Right cardiac atrium (tissue), 5 donors: ENCODE results near the gene MXD3. TPM values are rescaled to one million over a fixed set of nuclear protein-coding genes. Genes with fewer than 3 reads are reported as not detected.

Experiments used
- ATAC-seq, 2 donors: fragments of 200-7000 bp; cut with Tn5 transposase; one replicate each; pipeline versions ENCODE4 v1.8.0 to v1.9.1; 2020; ENCODE audit warnings: moderate library complexity in 2 of 2, mild to moderate bottlenecking in 1 of 2
- DNase-seq, 3 donors: peaks; one replicate each; pipeline ENCODE4 v3.0.0-alpha.2; 2020
- H3K27ac ChIP-seq: one replicate; pipeline ENCODE4 v1.5.1; 2013; ENCODE audit warnings: mild to moderate bottlenecking, low read length, control low read depth, moderate library complexity
- H3K27me3 ChIP-seq: one replicate; pipeline ENCODE4 v1.6.1; 2013; ENCODE audit not compliant: control insufficient read depth, insufficient read depth
- H3K4me1 ChIP-seq: one replicate; pipeline ENCODE4 v1.6.1; 2013; ENCODE audit warnings: low read length; ENCODE audit not compliant: control insufficient read depth, insufficient read depth
- H3K4me3 ChIP-seq: one replicate; pipeline ENCODE4 v1.5.1; 2013; ENCODE audit warnings: low read length, control low read depth
- H3K9me3 ChIP-seq: one replicate; pipeline ENCODE4 v1.6.1; 2013; ENCODE audit warnings: low read length; ENCODE audit not compliant: control insufficient read depth
- WGBS: extraction: QIAGEN DNeasy Blood & Tissue Kit; methylation state at CpG from one replicate; pipeline ENCODE4 v1.1.7; 2013; 5-methylcytosine and 5-hydroxymethylcytosine counted together
- intact Hi-C, 4 donors: fragments of 100-400 bp; cut with DNase I; formaldehyde crosslinking; loops; one replicate each; pipeline versions ENCODE4 v1.11.0 to v1.14.0; 2022 to 2023
- polyA plus RNA-seq: library from polyadenylated mRNA; stranded (reverse); fragments of 200-250 nt; gene quantifications from one replicate; pipeline ENCODE4 v1.2.3, GENCODE V29; 2013
- total RNA-seq, 4 donors: library from RNA; stranded (reverse); fragmentation: NEBNext Ultra II Directional; extraction: Animal tissue kit (Norgen Biotek cat#: 25700); gene quantifications; one replicate each; pipeline ENCODE4 v1.2.1, GENCODE V29; 2021
- donor health status: healthy with polysubstance abuse.
- donor health status: DM: no; HTN: yes; CAD: no.
- donor health status: DM: no; HTN: no; CAD: no.
- donor health status: DM: no; HTN: yes; CAD: no; lungs with severe emphysema.
- donor health status: DM: yes; HTN: yes; CAD: no.

The MXD3 gene
- total and polyA plus RNA-seq, 5 donors = 1.7 to 3.6 (median 2.4) TPM

DNA sequence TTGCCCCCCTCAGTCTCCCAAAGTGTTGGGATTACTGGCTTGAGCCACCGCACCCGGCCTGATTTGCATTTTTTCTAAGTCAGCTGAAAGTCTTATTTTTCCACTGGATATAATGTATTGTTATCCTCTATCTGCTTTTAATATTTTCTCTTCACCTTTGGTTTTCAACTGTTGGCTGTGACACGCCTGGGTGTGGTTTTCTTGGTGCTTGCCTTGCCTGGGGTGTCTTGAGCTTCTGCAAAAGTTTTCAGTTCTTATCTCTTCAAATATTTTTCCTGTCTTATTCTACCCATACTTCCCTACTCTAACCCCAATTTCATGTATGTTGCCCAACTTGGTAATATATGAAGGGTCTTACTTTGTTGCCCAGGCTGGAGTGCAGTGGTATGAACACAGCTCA is 4.3 kb upstream of the MXD3 start:
- H3K27ac ChIP-seq = no peak overlapping the region
- H3K4me3 ChIP-seq = no peak overlapping the region
- ATAC-seq (no peak), DNase-seq (no peak)
- no peaks in the 10 kb centered on the region for H3K27me3 ChIP-seq
- 90% methylated on average over 3 of the region's 3 CpGs for WGBS
- intact Hi-C loops = loop anchor here in 1 of 4 donors (10.0 kb wide), 1 partner anchor 189 kb away; the partner anchor contains the start of gene DOK3
- no peaks in the 10 kb centered on the region for H3K9me3 ChIP-seq
- peaks cover 3% of the 10 kb centered on the region for H3K4me1 ChIP-seq

DNA sequence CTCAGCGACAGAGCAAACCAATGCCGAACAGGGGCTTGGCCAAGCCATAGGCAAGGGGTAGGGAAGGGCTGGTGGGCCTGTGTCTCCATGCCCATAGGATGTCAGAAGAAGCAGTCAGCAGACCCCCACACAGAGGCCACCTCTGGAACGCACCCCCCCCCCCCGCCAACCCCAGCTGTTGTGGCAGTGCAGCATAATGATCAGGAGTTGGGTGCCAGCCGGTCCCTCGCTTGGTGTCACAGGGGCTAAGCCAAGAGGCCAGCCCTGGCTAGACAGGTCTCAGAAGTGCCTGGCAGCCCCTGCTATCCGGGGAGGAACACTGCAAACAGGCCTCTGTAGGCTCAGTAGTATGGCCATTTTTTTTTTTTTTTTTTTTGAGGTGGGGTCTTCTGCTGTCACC is 3.7 kb upstream of the MXD3 start:
- H3K27me3 ChIP-seq = no peaks in the 10 kb centered on the region
- intact Hi-C loops = loop anchor here in 1 of 4 donors (10.0 kb wide), 1 partner anchor 189 kb away; the partner anchor contains the start of gene DOK3
- WGBS = 90% methylated on average over 7 of the region's 7 CpGs

DNA sequence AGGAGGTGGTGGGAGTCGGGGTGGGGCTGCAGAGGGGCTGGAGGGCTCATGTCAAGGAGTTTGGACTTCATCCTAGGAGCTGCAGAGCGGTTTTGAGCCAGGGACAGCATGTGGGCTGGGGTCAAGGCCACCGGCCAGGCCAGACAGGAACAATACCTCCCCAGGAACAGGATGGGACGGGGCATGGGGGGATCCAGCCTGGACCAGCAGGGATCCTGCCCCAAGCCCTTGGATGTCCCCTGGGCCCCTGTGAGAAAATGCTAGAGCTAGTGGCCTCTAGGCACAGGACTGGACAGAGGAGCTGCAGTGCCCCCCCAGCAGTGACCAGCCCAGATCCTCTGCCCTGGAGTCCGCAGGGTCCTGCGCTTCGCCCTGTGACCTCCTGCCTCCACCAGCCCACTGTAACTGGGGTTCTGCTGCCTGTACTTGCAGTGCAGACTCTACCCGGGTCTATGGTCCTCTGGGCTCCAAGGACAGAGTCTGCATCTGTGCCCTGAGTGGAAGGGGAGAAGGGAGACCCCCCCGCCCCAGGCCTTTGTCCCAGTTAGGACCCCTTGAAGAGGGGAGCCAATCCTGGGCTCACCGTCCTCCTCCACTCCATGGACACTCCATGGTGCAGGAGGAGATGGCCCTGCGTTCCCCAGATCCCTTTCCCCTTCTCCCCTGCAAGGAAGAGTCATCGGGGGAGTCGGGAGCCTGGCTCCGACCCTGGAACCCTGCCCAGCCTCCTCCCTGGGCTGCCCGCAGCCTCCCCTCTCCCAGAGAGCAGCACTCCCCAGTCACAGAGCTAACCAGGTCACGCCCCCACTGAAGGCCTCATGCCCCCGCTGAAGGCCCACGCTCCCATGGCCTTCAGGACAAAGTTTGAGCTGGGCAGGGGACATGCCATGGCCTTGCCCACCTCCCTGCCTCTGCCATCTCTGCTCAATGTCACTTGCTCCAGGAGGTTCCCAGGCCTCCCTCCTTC is 3.0 kb upstream of the MXD3 start:
- ATAC-seq (no peak), DNase-seq (peak in 1 of 3 donors; percentile 49)
- Histone ChIP-seq H3K27me3 (no peaks in the 10 kb centered on the region), H3K4me3 (no peak overlapping the region), H3K4me1 (peaks cover 3% of the 10 kb centered on the region), H3K9me3 (no peaks in the 10 kb centered on the region), H3K27ac (no peak overlapping the region)
- WGBS = 80% methylated on average over 18 of the region's 18 CpGs
- intact Hi-C loops = loop anchor here in 1 of 4 donors (10.0 kb wide), 1 partner anchor 190 kb away; the partner anchor contains the start of gene DOK3

More for the DNA sequence above, 3.7 kb upstream of the MXD3 start:
- peak in 1 of 3 donors; percentile 46 for DNase-seq
- no peak overlapping the region for H3K27ac ChIP-seq
- H3K4me1 ChIP-seq = peaks cover 3% of the 10 kb centered on the region
- H3K4me3 ChIP-seq = no peak overlapping the region
- no peak for ATAC-seq
- H3K9me3 ChIP-seq = no peaks in the 10 kb centered on the region

DNA sequence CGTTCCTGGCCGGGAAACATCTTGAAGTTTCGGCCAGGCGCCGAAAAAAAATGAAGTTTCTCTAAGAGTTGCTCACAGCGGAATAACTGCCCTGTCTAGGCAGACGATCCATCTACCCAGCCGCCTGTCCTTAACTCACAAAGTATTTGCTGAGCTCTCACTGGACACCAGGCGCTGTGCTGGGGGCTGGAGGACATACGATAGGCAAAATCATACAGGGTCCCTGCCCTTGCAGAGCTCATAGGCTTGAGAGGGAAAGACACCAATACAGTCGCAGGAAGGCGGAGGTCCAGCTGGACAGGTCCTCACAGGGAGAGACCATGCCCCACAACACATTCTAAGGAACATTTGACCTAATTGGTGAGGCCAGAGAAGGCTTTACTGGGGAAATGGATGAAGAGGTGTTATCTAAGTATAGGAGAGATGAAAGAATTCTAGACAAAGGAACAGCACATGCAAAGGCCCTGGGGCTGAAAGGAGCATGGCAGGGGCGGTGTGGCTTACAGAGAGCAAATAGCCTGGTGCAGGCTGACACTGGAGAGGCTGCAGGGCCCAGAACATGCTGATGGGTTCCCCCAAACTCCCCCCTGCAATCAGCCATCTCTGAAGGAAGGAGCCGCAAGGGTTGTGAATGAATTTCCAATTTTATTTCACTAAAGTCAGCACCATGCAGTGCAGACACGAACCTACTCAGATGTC is 2.0 kb upstream of the MXD3 start:
- Histone ChIP-seq H3K4me3 (no peak overlapping the region), H3K9me3 (no peaks in the 10 kb centered on the region), H3K27me3 (no peaks in the 10 kb centered on the region), H3K4me1 (peaks cover 3% of the 10 kb centered on the region), H3K27ac (no peak overlapping the region)
- ATAC-seq (no peak), DNase-seq (peak in 1 of 3 donors; percentile 9)
- 91% methylated on average over 15 of the region's 15 CpGs for WGBS
- intact Hi-C loops = loop anchor here in 1 of 4 donors (10.0 kb wide), 1 partner anchor 191 kb away; the partner anchor contains the start of gene DOK3

DNA sequence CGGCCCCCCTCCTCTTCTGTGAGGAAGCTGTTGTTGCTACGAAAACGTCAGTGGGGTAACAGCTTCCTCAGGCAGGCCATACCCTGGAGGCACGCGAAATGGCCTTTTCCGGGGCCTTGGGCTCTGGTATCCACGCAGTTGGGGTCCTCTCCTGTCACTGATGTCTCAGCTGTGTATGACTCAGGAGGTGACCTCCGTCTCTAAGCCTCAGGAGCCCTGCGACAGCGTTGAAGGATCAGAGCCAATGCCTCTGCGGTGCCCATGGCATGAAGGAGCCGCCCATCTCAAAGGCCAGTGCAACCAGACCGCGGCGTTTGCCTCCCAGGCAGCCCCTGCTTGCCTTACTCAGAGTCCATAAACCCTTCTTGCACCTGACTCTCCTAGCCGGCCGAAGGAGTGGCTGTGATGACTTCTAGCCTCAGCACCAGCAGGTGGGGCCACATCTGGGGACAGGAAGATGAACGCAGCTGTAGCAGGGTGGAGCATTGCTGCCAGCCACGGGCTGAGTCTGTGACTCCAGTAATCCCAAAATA is 1.0 kb upstream of the MXD3 start:
- WGBS = 9% methylated on average over 19 of the region's 19 CpGs
- peak in 1 of 3 donors; percentile 53 for DNase-seq
- Histone ChIP-seq H3K4me3 (no peak overlapping the region), H3K27ac (no peak overlapping the region), H3K27me3 (no peaks in the 10 kb centered on the region), H3K4me1 (peaks cover 3% of the 10 kb centered on the region), H3K9me3 (no peaks in the 10 kb centered on the region)
- ATAC-seq = no peak
- intact Hi-C loops = loop anchor here in 1 of 4 donors (10.0 kb wide), 1 partner anchor 192 kb away; the partner anchor contains the start of gene DOK3

DNA sequence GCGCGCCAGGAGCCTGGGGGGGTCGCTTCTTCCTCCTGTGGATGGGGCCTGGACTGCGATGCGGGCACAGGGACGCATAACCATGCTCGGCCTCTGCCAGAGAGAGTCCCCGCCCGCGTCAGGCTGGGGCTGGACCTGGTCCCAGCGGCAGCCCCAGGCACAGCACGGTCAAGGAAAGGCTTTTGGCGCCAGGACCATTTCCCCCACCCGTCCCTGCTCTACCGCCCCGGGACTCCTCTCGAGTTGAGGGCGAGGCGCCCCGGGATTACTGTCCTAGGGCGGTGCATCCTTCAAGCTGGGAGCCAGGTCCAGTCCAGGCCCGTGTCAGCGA is 341 bp downstream of the MXD3 start:
- WGBS = 1% methylated on average over 23 of the region's 23 CpGs

DNA sequence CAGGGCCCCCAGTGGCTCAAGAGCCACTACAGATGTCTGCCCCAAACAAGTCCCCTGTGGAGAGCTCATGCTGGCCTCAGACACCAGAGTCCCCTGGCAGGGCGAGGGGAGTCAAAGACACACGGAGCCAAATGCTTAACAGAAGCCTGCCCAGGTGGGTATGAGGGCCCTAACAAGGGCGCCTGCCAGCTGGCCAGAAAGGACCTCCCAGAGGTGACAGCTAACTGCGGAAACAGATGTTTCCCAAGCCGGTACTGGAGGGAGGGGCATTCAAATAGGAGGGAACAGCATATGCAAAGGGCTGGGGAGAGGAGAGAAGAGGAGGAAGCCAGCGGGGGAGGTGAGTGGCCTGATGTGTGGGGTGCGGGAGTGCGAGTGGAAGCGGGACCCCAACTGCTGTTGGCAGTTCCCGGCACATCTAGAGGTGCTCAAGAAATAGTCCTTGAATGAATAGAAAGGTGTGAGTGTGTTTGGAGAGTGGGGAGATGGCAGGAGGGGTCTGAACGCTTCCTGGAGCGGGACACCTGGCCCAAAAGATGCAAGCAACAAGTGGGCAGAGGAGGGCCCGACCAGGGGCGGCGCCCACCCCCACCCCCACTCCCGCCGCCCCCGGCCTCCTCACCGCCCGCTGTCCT is 824 bp downstream of the MXD3 start:
- ATAC-seq (no peak), DNase-seq (peak in 1 of 3 donors; percentile 53)
- Histone ChIP-seq H3K4me3 (peak overlapping the region; percentile 50), H3K9me3 (no peaks in the 10 kb centered on the region), H3K27me3 (no peaks in the 10 kb centered on the region), H3K4me1 (peaks cover 3% of the 10 kb centered on the region), H3K27ac (no peak overlapping the region)
- intact Hi-C loops = loop anchor here in 1 of 4 donors (10.0 kb wide), 1 partner anchor 194 kb away; the partner anchor contains the start of gene DOK3
- 13% methylated on average over 20 of the region's 20 CpGs for WGBS

More for the DNA sequence above, 341 bp downstream of the MXD3 start:
- H3K27me3 ChIP-seq = no peaks in the 10 kb centered on the region
- no peak overlapping the region for H3K27ac ChIP-seq
- DNase-seq = peak in 1 of 3 donors; percentile 77
- peaks cover 3% of the 10 kb centered on the region for H3K4me1 ChIP-seq
- ATAC-seq = peak; percentile 10
- no peaks in the 10 kb centered on the region for H3K9me3 ChIP-seq
- intact Hi-C loops = loop anchor here in 1 of 4 donors (10.0 kb wide), 1 partner anchor 193 kb away; the partner anchor contains the start of gene DOK3
- H3K4me3 ChIP-seq = peak overlapping the region; percentile 50

DNA sequence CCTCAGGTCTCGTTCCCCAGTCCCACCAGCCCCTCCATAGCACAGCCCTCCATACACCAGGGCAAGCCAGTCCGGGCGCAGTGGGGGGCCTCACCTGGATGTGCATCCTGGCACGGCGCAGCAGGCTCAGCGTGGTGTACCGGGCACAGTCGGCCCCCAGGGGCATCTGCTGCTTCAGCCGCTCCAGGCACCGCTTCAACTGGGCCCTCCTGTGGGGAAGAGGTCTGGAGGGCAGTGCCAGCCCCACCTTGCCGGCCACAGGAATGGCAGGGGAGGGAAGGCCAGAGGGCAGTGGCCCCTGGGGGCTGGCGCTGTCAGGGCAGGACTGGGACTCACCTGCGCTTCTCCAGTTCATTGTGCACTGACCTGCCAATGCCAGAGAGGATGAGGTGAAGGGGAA is 1.4 kb downstream of the MXD3 start:
- H3K27me3 ChIP-seq = no peaks in the 10 kb centered on the region
- DNase-seq = peak in 1 of 3 donors; percentile 69
- H3K4me1 ChIP-seq = peaks cover 3% of the 10 kb centered on the region
- 90% methylated on average over 13 of the region's 13 CpGs for WGBS
- no peaks in the 10 kb centered on the region for H3K9me3 ChIP-seq
- intact Hi-C loops = loop anchor here in 1 of 4 donors (10.0 kb wide), 1 partner anchor 194 kb away; the partner anchor contains the start of gene DOK3
- no peak overlapping the region for H3K4me3 ChIP-seq
- H3K27ac ChIP-seq = no peak overlapping the region
- ATAC-seq = no peak

DNA sequence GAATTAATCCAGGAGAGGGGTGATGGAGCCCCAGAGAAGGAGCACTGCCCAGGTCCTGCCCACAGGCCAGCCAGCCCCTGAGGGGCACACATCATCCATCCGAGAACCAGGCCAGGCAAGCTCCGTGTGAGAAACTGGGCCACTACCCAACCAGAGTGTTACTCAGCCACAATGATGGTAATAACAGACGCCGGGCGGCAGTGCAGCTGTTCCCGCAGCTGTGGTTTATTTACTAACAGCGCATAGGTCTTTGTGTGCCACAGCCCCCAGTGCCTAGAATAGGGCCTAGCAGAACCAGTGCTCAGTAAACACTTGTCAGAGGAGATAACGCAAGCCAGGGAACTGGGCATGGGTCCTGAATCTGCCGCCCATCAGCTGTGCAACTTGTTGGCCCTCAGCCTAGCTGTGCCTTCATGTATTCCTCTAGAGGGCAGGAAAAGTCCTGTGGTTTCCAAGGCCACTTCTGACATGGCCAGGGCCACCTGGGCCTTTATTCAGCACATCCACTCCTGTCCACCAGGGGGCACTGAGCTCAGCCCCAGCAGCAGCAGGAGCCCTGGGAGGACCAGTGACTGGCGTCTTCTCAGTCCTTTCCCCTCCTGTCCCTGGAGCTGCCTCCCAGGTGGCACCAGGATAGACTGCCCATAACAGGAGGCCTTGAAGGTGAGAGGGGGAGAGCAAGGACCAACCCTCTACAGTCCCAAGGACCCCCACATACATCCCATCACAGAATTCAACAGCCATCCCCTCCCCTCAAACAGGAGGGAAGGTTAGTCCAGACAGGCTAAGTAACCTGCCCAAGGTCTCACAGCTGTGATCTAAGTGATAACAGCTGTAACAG is 2.1 kb downstream of the MXD3 start:
- ATAC-seq = peak in 1 of 2 donors; percentile 15
- intact Hi-C loops = loop anchor here in 2 of 4 donors (10.0 kb wide), 2 partner anchors 195 kb away; partner anchors contain the start of gene DOK3 (in 1 of the 2)
- 61% methylated on average over 10 of the region's 10 CpGs for WGBS
- no peak overlapping the region for H3K27ac ChIP-seq
- no peak overlapping the region for H3K4me3 ChIP-seq
- H3K4me1 ChIP-seq = peaks cover 3% of the 10 kb centered on the region
- no peaks in the 10 kb centered on the region for H3K27me3 ChIP-seq
- no peaks in the 10 kb centered on the region for H3K9me3 ChIP-seq
- peak; percentile 63 to 80 (median 78) for DNase-seq
